GM18867 (cell line): ENCODE data around the gene KLHL18.
"Not testable (repeated sequence)": the region's sequence is repeated elsewhere in the genome, so short reads cannot be mapped to it uniquely, and the experiment has no call there.

Source experiments
- ATAC-seq: cut with Tn5 transposase; IDR thresholded peaks from one replicate; pipeline ENCODE4 v1.9.1; 2021; ENCODE audit warnings: mild to moderate bottlenecking, moderate library complexity; ENCODE audit not compliant: unreplicated experiment

The KLHL18 gene

DNA sequence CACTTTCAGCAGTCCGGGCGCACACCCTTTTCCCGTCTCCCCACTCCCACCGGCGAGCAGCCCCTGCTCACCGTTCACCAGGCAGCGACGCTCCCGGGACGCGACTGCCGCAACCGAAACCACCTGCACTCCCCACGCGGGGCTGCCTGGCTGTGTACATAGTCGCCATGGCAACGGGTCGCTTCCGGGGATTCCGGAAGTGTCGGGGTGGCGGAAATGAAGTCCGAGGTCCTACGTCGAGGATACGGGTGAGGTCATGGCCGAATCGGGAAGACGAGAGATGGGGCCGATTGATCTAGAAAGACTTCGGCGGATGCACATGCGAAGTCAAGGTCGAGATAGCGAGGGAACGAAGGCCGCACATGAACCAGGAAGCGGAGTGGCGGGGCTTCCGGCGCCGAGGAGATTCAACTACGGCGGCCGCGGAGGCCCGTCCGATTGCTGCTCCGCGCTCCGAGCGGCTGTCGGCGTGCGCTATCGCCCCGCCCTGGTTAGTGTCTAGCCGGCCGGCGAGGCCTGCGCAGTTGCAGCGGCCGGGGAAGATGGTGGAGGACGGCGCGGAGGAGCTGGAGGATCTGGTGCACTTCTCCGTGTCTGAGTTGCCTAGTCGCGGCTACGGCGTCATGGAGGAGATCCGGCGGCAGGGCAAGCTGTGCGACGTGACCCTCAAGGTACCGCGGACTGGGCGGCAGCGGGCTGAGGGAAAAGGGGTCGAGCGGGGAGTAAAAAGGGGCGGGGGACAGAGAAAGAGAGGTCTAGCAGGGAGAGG, at the start of gene KLHL18, which contains the start of gene KIF9:
TSS of gene KLHL18 (plus strand) at position 521 of the 769 bp plus-strand sequence. CDS start at position 543, 22 bp downstream.
TSS of gene KIF9 (minus strand) at position 376 of the 769 bp plus-strand sequence. CDS start 5,425 bp downstream, outside the sequence.
- ATAC-seq: peak; percentile 83

DNA sequence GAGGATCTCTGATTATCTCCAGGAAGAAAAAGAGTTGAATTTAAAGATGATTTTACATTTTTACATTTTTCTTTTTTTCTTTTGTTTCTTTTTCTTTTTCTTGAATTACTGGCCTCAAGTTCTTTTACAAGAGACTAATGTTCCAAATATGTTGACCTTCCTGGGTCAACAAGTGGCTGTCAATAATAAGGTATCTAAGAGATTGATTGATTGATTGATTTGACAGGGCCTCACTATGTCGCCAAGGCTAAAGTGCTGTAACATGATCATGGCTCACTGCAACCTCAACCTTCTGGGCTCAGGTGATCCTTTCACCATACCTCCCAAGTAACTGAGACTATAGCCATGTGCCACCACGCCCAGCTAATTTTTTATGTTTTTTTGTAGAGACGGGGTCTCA, 44.7 kb upstream of the KLHL18 start:
- ATAC-seq: no peak

DNA sequence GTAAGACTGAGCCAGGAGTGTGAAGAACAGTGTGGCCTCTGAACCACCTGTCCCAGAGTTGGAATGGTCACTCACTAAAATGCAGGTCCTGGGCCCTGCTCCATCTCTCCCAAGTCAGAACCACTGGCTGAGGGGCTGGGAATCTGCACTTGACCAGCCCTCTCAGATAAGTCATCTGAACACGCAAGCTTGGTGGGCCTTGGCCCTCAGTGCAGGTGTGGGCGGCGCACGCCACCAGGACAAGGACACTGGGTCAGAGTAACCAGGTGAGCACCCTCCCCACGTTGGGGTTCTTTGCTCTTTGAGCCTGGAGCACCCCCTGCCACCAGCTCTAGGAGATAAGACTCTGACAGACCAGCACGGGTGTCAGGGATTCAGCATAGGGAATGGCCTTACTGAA, 42.8 kb upstream of the KLHL18 start:
- ATAC-seq: no peak

DNA sequence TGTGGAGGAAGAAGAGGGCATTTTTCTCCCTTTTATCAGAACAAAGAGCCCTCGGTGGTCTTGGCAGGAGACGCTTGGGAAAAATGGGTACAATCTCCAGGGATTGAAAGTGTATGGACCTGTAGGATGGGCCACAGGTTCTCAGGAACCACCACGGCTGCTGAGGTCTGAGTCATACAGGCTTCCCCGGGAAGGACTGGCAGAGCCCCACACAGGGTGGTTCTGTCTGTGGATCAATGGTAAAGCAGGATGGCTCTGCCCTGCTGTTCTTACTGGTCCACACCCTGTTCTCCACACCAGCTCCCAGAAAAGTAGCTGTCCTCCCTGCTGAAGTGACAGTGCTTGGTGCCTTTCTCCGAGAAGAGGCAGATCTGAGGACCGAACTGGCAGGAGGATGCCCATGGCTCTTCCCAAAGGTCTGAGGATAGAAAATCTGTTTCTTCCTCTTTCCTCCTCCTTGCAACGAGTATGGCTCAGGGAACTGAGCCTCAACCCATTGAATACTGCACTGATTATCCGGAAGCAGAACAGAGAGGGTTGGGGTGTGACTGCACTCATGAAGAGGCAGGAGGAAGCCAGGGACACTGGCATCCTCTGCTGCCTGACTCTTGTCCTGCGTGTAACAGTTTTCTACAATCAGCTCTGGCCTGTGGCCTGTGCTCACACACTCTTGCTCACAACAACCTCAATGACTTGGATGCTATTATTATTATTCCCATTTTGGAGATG, 39.2 kb upstream of the KLHL18 start:
- no peak for ATAC-seq

DNA sequence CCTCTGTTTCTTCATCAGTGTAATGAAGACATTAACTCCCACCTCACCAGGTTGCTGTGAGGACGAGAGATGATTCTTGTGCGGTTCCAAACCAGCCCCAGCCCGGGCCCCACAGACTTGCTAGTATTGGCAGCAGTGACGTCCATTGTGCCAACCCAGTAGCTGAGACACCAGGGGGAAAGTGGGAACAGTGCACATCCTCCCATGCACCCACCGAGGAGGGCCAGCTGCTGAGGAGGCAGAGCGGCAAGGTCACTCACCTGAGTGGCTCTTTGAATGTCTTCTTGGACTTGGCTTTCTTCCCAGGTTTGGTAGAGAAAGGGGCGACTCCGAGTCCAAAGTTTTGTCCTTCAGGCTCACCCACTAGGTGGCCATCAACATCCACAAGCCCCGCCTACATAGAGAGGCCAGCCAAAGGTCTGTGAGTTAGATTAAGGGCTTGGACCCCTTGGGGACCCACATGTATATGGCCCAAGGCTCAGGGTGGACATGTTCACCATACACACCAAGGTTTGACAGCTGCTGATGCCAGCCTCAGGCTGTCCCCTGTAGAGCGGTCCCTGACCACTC, 38.1 kb upstream of the KLHL18 start:
- no peak for ATAC-seq

DNA sequence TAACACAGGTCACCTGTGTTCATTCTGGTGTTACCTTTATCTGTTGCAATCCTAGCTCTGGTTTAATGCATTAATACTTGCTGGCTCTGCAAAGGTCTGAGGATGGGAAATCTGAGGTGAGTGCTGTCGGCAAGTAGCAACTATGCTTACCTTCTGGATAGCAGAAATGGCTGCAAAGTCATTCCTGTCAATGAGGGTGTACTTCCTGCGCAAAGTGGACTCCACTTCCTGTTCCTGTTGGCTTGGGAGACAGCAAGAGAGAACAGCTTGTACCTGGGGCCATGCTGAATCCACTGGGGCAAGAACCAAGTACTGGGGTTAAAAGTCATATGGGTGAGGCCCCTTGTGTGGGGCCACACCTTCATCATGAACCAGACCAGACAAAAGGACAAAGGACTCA, 37.5 kb upstream of the KLHL18 start:
- ATAC-seq: no peak

DNA sequence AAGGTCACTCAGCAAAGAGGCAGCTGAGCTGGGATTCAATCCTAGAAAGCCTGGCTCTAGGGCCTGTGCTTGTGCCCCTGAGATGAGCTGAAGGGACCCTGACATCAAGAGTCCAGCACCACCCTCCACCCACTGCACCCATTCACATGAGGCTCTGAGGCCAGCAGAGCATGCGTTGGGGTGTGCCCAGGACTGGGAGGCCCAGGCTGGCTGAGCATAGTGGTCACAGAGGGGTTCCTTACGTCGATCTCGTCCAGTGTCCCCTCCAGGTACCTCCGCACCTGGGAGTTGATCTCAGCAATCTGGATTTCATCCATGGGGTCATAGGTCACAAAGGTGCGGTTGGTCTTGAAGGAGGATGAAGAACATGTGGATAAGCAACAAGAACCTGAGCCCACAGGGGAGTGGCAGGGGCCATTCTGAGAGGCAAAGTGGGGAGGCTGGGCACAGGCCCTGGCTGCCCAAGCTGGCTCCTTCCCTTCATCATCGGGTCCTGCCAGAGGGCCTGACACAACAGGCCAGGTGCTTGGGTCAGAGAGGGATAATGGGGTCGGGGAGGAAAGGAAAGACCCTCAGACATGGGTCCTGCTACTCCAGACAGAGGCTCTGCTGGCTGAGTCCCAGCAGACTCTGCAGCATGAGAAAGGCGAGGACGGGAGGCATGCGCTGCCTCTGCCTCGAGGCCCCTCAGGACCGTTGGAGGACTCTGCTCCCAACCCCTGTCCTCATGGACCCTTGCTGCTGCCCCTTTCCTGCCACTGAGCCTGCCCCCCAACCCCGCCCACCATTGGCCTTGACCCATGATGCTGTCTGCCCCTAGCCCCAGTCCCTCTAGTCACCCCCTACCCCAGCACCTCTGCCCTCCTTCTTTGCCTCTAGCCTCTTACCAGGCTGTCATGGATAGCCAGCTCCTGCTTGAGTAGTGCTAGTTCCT, 35.3 kb upstream of the KLHL18 start:
- no peak for ATAC-seq

DNA sequence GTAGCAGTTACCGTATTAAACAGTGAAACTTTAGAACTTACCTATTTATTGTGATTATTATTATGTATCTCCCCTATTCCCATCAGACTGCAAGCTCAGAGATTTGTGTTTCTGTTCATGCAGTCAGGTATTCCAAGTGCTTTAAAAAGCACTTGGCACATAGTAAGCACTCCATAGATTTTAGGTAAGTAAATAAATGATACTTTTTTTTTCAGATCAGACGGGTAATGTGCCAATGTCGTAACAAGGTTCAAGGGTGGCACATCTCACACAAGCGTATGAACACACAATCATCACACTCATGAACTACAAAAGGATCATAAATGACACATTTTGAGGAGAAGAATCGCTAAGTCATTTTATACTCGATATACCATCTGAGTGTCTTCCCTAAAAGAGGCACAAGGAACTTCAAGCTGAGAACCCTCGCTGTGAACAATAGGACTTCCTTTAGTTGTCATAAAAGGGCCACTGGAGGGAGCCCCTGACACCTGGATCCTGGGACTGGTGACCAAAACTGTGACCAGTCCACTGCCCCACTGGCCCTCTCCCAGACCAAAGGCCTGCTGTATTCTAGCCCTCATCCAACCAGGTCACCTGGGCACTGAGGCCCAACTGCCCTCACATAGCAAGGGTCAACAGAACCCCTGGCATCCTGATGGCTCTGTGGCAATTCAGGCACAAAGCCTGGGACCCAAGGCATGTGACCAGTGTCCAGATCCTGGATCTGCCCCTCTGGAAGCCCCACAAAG, 32.3 kb upstream of the KLHL18 start:
- no peak for ATAC-seq

DNA sequence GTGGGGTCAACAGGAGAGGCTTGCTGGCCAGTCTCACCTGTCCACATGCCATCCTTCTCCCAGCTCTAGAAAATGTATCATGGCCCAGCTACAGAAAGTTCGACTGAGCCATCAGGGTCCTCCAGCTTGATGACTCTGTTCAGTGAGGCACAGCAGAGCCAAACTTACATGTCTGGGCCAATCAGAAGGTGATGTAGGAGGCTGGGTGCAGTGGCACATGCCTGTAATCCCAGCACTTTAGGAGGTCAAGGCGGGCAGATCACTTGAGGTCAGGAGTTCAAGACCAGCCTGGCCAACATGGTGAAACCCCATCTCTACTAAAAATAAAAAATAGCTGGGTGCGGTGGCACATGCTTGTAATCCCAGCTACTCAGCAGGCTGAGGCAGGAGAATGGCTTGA, 31.7 kb upstream of the KLHL18 start:
- ATAC-seq: not testable (repeated sequence)

DNA sequence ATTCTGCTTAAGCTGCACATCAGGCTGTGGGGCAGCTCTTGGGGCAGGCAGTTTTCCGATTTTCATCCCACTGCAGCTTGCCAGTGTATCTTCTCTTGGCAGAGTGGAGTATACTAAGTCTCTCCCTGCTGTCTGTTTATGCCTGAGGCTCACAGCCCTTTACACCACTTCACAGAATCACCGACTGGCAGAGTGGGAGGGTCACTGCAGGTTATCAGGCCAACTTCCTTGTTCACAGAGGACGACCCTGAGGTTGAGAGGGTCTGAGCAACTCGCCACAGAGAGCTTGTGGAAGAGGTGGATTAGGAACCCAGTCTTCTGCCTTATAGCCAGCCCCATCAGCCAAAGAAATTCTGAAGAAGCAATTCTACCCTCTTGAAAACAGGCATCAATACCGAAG, 31.1 kb upstream of the KLHL18 start:
- ATAC-seq: no peak

DNA sequence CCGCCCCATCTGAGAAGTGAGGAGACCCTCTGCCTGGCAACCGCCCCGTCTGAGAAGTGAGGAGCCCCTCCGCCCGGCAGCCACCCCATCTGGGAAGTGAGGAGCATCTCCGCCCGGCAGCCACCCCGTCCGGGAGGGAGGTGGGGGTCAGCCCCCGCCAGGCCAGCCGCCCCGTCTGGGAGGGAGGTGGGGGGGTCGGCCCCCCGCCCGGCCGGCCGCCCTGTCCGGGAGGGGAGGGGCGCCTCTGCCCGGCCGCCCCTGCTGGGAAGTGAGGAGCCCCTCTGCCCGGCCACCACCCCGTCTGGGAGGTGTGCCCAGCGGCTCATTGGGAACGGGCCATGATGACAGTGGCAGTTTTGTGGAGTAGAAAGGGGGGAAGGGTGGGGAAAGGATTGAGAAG, 26.4 kb upstream of the KLHL18 start:
- not testable (repeated sequence) for ATAC-seq

DNA sequence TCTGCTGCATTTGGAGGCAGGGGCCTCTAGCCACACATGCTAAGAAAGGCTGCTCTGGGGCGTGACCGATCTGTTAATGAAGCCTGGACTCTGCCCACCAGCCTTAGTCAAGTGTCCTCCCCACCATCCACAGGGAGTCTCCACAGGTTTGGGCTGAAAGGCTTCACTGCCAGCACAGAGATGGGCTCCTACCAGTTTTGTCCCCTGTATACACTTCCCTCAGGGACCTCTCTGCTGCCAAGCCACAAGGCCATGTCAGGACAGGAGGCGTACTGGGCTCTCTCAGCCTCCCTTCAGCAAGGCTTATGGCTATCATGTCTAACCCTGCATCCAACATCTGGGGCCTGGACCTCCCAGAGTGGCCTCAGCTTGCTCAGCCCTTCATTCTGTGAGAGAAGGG, 23.6 kb upstream of the KLHL18 start:
- no peak for ATAC-seq

DNA sequence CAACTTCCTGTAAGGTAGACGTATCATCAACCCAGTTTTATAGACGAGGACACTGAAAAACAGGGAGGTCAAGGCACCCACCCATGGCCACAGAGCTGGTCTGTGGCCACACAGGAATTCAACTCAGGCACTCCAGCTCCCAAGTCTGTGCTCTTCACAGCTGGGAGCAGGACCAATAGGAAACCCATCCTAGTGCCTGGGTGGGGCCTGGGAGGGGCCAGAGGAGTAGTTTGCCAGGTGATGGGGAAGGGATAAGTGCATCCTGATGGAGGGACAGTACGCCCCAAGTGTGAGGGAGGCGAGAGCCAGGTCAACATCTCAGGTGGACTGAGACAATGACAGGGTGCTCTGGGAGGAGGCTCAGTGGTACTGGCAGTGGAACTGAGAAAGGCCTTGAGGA, 22.1 kb upstream of the KLHL18 start:
- no peak for ATAC-seq

DNA sequence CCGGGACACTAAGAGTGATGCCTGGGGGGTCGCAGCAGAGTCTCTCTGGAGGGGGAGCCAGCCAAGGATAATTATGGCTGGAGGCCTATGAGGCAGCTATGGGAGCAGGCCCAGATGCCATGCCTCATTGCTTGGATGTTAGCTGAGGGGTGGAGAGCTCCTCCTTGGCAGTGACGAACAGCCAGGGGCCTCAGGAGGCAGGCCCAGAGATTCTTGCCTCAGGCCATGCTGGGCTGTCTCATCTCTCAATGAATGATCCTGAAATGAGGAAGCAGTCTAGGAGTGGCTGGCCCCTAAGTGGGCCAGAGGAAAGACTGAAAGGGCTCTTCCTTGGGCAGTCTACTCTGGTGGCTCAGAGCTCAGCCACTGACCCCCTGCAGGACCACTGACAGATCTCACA, 21.4 kb upstream of the KLHL18 start:
- no peak for ATAC-seq

DNA sequence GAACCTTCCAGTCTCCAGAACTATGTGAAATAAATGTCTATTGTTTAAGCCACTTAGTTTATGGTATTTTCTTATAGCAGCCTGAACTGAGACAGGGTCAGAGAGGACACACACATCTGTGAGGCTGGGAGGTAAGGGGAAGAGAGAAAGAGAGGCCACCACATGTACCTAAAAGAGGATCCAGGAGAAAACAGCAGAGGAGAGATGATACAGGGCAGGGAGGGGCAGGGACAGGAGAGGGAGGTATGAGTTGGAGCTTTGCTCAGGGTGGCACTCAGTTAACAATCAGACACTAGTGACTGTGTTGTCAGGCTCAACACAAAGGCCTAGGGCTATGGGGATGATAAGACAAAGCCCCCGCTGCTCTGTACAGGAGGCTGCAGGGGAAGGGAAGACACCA, 17.7 kb upstream of the KLHL18 start:
- ATAC-seq: no peak

DNA sequence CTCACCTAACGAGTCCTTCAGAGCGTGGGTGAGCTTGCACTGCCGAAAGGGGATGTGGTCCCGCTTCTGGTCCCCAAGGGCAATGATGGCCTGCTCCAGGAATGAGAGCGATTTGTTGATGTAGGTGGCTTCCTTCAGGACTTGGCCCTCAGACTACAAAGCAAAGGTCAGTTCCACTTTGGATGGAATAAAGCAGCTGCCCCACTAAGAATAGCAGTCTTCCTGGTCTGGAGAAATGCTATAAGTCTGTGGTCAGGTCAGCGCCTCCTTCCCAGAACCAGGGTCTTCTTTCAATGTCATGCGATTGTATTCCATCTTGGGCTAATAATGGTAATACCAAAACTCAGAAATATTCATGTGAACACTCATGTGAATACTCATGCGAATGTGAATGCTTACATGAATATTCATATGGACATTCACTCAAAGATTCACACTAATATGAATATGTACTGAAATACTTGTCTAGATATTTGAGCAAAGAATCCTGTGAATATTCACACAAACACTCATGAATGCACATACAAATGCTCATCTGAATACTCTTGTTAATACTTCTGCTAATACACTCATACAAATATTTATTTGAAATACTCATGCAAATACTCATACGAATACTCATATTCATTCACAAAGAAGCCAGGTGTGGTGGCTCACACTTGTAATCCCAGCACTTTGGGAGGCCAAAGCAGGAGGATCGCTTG, 16.9 kb upstream of the KLHL18 start:
- ATAC-seq: no peak

DNA sequence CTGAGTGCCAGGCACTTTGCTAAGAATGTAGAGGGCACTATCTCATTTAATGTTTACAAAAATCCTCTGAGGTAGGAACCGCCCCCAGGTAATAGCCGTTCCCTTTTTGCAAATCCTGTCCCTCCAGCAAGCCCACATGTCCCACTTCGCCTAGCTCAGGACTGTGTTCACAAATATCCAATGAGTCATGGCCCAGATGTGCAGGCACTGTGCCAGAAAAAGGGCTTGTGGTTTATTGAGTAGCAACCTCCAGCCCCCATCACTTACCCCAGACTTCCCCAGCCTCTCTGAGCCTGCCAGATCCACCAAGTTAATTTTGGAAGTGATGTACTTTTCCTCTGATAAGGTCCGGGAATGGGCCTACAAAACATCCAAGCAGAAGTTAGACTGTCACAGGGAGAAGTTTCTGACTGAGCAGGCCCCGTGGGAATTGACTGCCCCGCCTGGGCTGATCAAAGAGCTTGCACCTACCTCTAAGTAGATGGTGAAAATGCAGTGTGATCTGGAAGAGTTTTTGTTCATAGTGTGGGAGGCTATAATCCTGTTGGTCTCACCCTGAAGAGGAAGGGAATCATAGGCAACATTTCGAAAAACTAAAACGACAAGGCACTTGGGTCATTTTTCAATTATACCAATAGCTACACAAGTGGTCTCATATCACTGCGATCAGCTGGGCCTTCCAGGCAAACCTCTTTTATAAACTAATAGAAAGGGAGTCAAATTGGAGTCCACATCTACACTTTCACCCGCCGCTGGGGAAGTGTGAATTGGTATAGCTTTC, 15.8 kb upstream of the KLHL18 start:
- no peak for ATAC-seq

DNA sequence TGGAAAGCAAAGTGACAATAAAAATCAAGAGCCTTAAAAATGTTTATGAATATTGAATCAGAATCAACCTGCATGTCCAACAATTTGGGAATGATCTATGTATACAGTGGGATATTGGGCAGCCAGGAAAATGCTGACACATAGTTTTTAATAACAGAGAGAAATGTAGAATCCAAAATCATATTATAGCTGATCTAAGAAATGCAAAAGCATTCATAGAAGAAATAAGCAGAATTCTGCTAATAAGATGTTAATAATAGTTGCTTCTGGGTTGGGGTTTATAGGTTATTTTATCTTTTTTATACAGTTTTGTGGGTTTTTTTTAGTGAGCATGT, 15.3 kb upstream of the KLHL18 start:
- ATAC-seq: no peak

DNA sequence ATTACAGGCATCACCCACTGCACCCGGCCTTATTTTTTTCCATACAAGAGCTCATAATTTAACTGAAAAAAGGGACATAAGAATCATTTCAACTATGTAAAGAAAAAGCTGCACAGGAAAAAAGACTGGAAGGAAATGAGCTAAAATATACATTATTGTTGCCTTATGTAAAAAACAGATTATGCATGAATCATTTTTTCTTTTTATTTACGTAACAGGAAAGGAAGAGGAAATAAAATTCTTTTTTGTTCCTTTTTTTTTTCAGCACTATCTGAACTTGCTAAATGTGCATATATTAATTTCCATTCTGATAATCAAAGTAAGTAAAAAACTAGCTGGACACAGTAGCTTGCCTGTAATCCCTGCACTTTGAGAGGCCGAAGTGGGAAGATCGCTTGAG, 12.2 kb upstream of the KLHL18 start:
- no peak for ATAC-seq
